Gastroesophageal sphincter (tissue), 3 donors: Measurements from ENCODE around the gene SCAMP2.

Source experiments
- EP300 ChIP-seq: sonication (generic); formaldehyde crosslinking; IDR thresholded peaks from one replicate; pipeline ENCODE4 v1.6.1; 2017; ENCODE audit warnings: antibody characterized with exemption, mild to moderate bottlenecking
- POLR2A ChIP-seq, 2 donors: fragments of 450-650 bp; IDR thresholded peaks; one replicate each; pipeline ENCODE4 v1.6.1; 2017; ENCODE audit warnings: antibody characterized with exemption in 2 of 2, mild to moderate bottlenecking in 2 of 2, moderate library complexity in 1 of 2
- POLR2AphosphoS5 ChIP-seq: sonication (generic); formaldehyde crosslinking; IDR thresholded peaks from one replicate; pipeline ENCODE4 v1.6.1; 2017; ENCODE audit warnings: antibody characterized with exemption
- TF ChIP-seq, protein P1 (sequence below), 4 experiments: fragments of 200-600 bp in 2 of 4; fragments of 450-650 bp in 2 of 4; sonication (generic) in 1 of 4; IDR thresholded peaks; one replicate each; pipeline ENCODE4 v1.5.1; 2017 to 2019; ENCODE audit warnings: antibody characterized with exemption in 4 of 4, mild to moderate bottlenecking in 2 of 4, moderate library complexity in 2 of 4

GRCh38 chr15:74840851-74841775, 32.1 kb downstream of the SCAMP2 start:
- TF ChIP-seq POLR2A (IDR thresholded peaks at IDR 0.05) (no peak), EP300 (no peak), POLR2AphosphoS5 (no peak)
- TF ChIP-seq, protein P1, sequence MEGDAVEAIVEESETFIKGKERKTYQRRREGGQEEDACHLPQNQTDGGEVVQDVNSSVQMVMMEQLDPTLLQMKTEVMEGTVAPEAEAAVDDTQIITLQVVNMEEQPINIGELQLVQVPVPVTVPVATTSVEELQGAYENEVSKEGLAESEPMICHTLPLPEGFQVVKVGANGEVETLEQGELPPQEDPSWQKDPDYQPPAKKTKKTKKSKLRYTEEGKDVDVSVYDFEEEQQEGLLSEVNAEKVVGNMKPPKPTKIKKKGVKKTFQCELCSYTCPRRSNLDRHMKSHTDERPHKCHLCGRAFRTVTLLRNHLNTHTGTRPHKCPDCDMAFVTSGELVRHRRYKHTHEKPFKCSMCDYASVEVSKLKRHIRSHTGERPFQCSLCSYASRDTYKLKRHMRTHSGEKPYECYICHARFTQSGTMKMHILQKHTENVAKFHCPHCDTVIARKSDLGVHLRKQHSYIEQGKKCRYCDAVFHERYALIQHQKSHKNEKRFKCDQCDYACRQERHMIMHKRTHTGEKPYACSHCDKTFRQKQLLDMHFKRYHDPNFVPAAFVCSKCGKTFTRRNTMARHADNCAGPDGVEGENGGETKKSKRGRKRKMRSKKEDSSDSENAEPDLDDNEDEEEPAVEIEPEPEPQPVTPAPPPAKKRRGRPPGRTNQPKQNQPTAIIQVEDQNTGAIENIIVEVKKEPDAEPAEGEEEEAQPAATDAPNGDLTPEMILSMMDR (IDR thresholded peaks at IDR 0.05), result no peak
